Ishikawa (cell line): ENCODE data around the gene DMBT1.

Experiments used
- CREB1 ChIP-seq: IDR thresholded peaks from 2 replicates; pipeline ENCODE4 v1.6.1; 2012; ENCODE audit warnings: low read depth
- EP300 ChIP-seq: IDR thresholded peaks from 2 replicates; pipeline ENCODE4 v1.6.1; 2012; ENCODE audit warnings: borderline replicate concordance
- NFIC ChIP-seq: IDR thresholded peaks from 2 replicates; pipeline ENCODE4 v1.6.1; 2012
- TAF1 ChIP-seq: IDR thresholded peaks from 2 replicates; pipeline ENCODE4 v1.6.1; 2012; ENCODE audit warnings: low read depth, mild to moderate bottlenecking
- TCF12 ChIP-seq: IDR thresholded peaks from 2 replicates; pipeline ENCODE4 v1.6.1; 2012; ENCODE audit warnings: low read depth
- TF ChIP-seq, protein P1 (sequence below): IDR thresholded peaks from 2 replicates; pipeline ENCODE4 v1.6.1; 2012
- TF ChIP-seq, protein P2 (sequence below): IDR thresholded peaks from 2 replicates; pipeline ENCODE4 v1.6.1; 2012

DNA sequence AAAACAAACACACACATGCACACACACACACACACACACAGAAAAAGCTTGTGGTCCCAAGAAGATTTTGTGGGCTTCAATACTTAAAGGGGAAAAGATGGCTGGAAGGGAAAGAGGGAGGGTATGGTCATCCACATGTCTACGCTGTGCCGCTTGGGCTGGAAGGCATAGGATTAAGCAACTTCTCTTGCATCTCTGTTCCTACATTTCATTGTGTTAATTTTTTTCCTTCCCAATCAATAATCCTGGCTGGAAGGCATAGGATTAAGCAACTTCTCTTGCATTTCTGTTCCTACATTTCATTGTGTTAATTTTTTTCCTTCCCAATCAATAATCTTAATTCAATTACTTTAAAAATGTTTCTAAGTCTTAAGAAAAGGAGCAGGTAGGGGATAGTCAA lies 108.5 kb downstream of the DMBT1 start:
- TF ChIP-seq, protein P1, sequence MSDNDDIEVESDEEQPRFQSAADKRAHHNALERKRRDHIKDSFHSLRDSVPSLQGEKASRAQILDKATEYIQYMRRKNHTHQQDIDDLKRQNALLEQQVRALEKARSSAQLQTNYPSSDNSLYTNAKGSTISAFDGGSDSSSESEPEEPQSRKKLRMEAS: no peak
- TF ChIP-seq TAF1: no peak
- TF ChIP-seq EP300: no peak
- TF ChIP-seq TCF12: no peak
- TF ChIP-seq, protein P2, sequence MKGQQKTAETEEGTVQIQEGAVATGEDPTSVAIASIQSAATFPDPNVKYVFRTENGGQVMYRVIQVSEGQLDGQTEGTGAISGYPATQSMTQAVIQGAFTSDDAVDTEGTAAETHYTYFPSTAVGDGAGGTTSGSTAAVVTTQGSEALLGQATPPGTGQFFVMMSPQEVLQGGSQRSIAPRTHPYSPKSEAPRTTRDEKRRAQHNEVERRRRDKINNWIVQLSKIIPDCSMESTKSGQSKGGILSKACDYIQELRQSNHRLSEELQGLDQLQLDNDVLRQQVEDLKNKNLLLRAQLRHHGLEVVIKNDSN: no peak
- TF ChIP-seq NFIC: no peak
- TF ChIP-seq CREB1: no peak
